ENCODE results near the gene PCGF3.

The PCGF3 gene

DNA sequence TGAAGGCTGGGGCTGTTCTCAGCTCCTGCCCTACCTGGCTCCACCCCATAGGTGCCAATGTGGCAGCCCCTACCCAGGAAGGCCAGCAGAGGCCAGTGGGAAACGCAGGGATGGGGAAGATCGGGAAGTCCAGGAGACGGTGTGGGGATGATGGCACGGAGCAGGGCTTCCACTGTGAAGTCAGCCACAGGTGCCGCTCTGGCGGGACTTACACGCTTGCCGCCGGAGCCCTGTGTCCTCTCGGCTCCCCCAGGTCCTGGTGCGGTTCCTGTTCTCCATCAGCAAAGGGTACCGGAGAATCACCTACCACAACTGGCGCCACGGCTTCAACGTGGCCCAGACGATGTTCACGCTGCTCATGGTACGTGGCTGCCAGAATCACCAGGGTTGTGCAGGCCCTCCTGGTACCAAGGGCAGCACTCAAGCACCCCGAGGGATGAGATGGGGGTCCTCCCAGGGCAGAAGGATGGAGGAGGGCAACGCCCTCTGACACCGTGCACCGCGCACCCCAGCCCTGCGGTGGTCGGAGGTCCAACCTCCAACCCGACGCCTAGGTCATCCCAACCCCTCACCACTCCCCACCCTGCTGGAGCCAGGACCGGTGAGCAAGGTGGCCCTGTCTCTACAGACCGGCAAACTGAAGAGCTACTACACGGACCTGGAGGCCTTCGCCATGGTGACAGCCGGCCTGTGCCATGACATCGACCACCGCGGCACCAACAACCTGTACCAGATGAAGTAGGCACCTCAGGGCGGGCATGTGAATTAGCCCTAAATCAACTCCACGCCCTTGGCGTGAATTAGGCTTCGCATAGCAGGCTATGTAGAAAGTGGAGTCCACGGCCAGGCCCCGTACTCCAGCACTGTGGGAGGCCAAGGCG lies 43.5 kb upstream of the PCGF3 start:
- no peaks in the 10 kb centered on the region for H3K9me3 ChIP-seq (ENCODE audit: control insufficient read depth, insufficient read depth, low read length)
- no peak overlapping the region for H3K4me3 ChIP-seq (ENCODE audit: low read length)
- WGBS (ENCODE audit: insufficient coverage, insufficient read length), result no CpG with 5 or more reads among the region's 42 CpGs
- no peaks in the 10 kb centered on the region; the same call in 1 of the 2 replicates for H3K27me3 ChIP-seq (ENCODE audit: control insufficient read depth, insufficient read depth, low read length)
- H3K4me1 ChIP-seq (ENCODE audit: control insufficient read depth, insufficient read depth, low read length), result no peaks in the 10 kb centered on the region; the same call in 1 of the 2 replicates
- no peak for DNase-seq (ENCODE audit: low read depth, low spot score)
- no peak overlapping the region for H3K27ac ChIP-seq (ENCODE audit: low read length)
- H3K36me3 ChIP-seq (ENCODE audit: control insufficient read depth, insufficient read depth, low read length), result no peaks in the 10 kb centered on the region

DNA sequence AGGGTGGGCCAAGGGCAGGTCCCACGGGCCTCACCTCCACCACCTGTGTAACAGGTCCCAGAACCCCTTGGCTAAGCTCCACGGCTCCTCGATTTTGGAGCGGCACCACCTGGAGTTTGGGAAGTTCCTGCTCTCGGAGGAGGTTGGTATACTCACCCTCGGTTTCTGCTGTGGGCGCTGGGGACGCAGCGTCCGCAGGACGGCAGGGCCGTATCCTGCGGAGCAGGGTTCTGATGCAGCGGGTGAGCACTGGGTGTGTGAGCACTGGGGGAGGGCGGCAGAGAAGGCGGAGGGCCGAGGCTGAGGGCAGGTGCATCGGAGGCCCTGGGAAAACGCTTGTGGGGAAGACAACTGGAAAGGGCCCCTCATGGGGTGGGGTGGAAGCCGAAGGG lies 42.6 kb upstream of the PCGF3 start:
- Histone ChIP-seq H3K4me3 (ENCODE audit: low read length) (peak overlapping the region; percentile 54; the same call in 1 of the 2 replicates), H3K27me3 (ENCODE audit: control insufficient read depth, insufficient read depth, low read length) (no peaks in the 10 kb centered on the region; the same call in 1 of the 2 replicates), H3K27ac (ENCODE audit: low read length) (no peak overlapping the region), H3K9me3 (ENCODE audit: control insufficient read depth, insufficient read depth, low read length) (no peaks in the 10 kb centered on the region), H3K36me3 (ENCODE audit: control insufficient read depth, insufficient read depth, low read length) (no peaks in the 10 kb centered on the region), H3K4me1 (ENCODE audit: control insufficient read depth, insufficient read depth, low read length) (no peaks in the 10 kb centered on the region; the same call in 1 of the 2 replicates)
- DNase-seq (ENCODE audit: low read depth, low spot score), result no peak
- WGBS (ENCODE audit: insufficient coverage, insufficient read length), result no CpG with 5 or more reads among the region's 20 CpGs

DNA sequence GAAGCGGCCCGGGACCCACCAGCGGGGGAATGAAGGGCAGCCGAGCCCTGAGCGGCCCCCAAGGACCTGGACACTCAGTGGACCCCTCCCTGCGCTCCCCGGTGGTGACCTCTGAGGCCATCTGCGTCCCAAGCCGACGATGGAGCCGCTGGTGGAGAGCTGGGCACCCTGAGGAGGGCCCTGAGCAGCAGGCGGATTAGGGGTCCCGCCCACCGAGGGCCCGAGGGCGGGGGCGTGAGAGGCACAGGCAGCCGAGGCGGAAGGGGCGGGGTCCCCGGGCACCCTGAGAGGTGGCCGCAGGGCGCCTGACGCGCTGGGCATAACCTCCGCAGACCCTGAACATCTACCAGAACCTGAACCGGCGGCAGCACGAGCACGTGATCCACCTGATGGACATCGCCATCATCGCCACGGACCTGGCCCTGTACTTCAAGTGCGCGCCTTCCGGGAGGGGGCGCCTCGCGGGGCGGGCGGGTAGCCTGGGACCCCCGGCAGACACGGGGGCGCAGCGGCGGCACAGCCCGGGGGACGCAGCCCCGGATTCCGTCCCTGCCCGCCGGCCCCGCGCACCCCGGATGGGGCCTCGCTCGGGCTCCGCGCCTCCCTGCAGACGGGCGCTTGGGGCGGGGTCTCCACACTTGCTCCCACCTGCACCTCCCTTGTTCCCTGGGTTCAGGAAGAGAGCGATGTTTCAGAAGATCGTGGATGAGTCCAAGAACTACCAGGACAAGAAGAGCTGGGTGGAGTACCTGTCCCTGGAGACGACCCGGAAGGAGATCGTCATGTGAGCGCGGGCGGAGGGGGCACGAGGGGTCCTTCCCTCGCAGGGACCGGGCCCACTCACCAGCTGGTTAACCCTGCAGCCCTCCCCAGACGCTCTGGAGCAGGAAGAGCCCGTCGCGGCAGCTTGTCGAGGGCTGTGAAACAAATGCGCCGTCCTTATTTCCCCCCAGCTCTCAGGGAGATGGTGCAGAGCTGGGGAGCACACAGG lies 41.9 kb upstream of the PCGF3 start:
- no peak for DNase-seq (ENCODE audit: low read depth, low spot score)
- Histone ChIP-seq H3K36me3 (ENCODE audit: control insufficient read depth, insufficient read depth, low read length) (no peaks in the 10 kb centered on the region), H3K4me3 (ENCODE audit: low read length) (peak overlapping the region; percentile 54; the same call in 1 of the 2 replicates), H3K27ac (ENCODE audit: low read length) (no peak overlapping the region), H3K27me3 (ENCODE audit: control insufficient read depth, insufficient read depth, low read length) (no peaks in the 10 kb centered on the region; the same call in 1 of the 2 replicates), H3K9me3 (ENCODE audit: control insufficient read depth, insufficient read depth, low read length) (no peaks in the 10 kb centered on the region), H3K4me1 (ENCODE audit: control insufficient read depth, insufficient read depth, low read length) (no peaks in the 10 kb centered on the region; the same call in 1 of the 2 replicates)
- WGBS (ENCODE audit: insufficient coverage, insufficient read length), result no CpG with 5 or more reads among the region's 80 CpGs

DNA sequence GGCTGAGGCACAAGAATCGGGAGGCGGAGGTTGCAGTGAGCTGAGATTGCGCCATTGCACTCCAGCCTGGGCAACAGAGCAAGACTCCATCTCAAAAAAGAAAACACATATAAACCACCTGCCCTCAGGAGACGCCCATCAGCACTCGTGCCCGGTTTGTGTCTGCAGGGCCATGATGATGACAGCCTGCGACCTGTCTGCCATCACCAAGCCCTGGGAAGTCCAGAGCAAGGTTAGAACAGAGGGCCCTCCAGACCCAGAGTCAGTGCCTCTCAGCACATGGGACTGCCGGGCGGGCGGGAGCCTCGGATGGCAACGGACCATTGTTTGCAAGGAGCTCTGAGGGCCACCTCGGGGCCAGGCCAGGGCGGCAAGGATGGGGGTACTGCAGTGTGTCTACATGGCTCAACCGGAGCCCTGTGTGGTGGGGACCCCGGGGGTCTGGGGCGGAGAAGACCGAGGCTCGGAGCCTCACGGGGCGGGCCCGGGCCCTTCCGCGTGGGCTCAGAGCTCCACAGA lies 40.9 kb upstream of the PCGF3 start:
- no peak for DNase-seq (ENCODE audit: low read depth, low spot score)
- Histone ChIP-seq H3K27ac (ENCODE audit: low read length) (no peak overlapping the region), H3K9me3 (ENCODE audit: control insufficient read depth, insufficient read depth, low read length) (no peaks in the 10 kb centered on the region), H3K4me1 (ENCODE audit: control insufficient read depth, insufficient read depth, low read length) (no peaks in the 10 kb centered on the region; the same call in 1 of the 2 replicates), H3K36me3 (ENCODE audit: control insufficient read depth, insufficient read depth, low read length) (no peaks in the 10 kb centered on the region), H3K27me3 (ENCODE audit: control insufficient read depth, insufficient read depth, low read length) (no peaks in the 10 kb centered on the region), H3K4me3 (ENCODE audit: low read length) (no peak overlapping the region)
- no CpG with 5 or more reads among the region's 24 CpGs for WGBS (ENCODE audit: insufficient coverage, insufficient read length)

DNA sequence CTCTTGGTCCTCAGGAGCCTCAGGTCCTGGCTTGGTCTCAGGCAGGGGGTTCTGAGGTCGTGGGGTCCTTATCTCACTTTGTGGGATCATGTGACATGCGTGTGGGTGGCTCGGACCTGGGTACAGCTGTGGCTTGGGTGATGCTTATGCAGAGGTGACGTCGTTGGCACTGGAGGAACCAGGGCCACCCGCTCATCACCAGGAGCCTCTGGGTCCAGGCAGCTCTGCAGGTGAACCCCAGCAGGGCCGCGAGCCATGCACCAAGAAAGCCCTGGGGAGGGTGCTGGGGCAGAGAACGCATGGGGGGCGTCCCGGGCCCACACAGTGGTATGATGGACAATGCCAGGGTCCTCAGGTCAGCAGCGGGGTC lies 40.3 kb upstream of the PCGF3 start:
- Histone ChIP-seq H3K36me3 (ENCODE audit: control insufficient read depth, insufficient read depth, low read length) (no peaks in the 10 kb centered on the region), H3K4me1 (ENCODE audit: control insufficient read depth, insufficient read depth, low read length) (no peaks in the 10 kb centered on the region; the same call in 1 of the 2 replicates), H3K9me3 (ENCODE audit: control insufficient read depth, insufficient read depth, low read length) (no peaks in the 10 kb centered on the region), H3K27me3 (ENCODE audit: control insufficient read depth, insufficient read depth, low read length) (no peaks in the 10 kb centered on the region), H3K27ac (ENCODE audit: low read length) (no peak overlapping the region), H3K4me3 (ENCODE audit: low read length) (no peak overlapping the region)
- DNase-seq (ENCODE audit: low read depth, low spot score), result no peak
- WGBS (ENCODE audit: insufficient coverage, insufficient read length), result no CpG with 5 or more reads among the region's 12 CpGs

DNA sequence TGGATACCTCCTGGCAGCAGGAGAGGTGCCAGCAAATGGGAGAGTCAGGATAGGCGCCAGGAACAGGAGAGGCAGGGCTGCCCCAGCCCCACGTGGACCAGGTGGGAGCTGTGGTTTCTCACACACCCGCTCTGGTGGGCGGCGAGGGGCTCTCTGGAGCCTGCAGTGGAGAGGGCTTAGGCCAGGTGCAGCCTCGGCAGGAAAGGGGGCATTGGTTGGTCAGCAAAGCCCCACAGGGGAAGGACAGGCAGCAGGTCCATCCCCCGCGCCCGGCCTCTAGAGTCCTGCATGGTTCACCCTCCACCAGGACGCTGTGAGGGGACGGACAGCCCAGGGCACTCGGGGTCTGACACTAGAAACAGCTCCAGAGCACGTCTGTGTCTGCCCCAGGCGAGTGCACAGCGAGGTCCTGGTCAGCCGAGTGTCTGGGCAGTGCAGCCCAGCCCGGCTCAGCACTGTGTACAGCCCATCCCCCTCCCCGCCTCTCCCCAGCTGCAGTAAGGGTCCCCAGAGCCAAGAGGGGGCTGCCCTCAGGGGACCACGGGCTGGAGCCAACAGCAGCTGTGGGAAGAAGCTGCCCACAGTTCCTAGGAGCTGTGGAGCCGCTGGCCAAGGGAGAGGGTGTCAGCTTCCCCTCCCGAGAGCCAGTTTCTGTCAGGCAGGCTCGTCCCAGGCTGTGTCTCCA lies 39.7 kb upstream of the PCGF3 start:
- Histone ChIP-seq H3K36me3 (ENCODE audit: control insufficient read depth, insufficient read depth, low read length) (no peaks in the 10 kb centered on the region), H3K9me3 (ENCODE audit: control insufficient read depth, insufficient read depth, low read length) (no peaks in the 10 kb centered on the region), H3K27ac (ENCODE audit: low read length) (no peak overlapping the region), H3K27me3 (ENCODE audit: control insufficient read depth, insufficient read depth, low read length) (no peaks in the 10 kb centered on the region), H3K4me3 (ENCODE audit: low read length) (no peak overlapping the region), H3K4me1 (ENCODE audit: control insufficient read depth, insufficient read depth, low read length) (no peaks in the 10 kb centered on the region; the same call in 1 of the 2 replicates)
- no peak for DNase-seq (ENCODE audit: low read depth, low spot score)
- no CpG with 5 or more reads among the region's 22 CpGs for WGBS (ENCODE audit: insufficient coverage, insufficient read length)

DNA sequence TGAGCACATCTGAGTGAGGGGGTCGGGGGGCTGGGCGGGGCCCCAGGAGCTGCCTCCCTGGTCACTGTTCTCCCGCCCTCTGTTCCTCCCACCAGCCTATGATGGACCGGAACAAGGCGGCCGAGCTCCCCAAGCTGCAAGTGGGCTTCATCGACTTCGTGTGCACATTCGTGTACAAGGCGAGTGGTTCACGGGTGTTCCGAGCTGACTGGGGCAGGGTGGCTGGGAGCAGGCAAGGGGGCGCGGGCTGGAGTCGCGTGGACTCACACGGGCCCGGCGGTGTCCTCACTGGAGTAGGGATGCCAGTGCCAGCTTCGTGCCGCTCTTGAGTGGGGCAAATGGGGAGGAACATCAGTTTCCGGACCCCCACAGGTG lies 39.2 kb upstream of the PCGF3 start:
- no peak overlapping the region for H3K27ac ChIP-seq (ENCODE audit: low read length)
- no peaks in the 10 kb centered on the region for H3K27me3 ChIP-seq (ENCODE audit: control insufficient read depth, insufficient read depth, low read length)
- no peaks in the 10 kb centered on the region for H3K36me3 ChIP-seq (ENCODE audit: control insufficient read depth, insufficient read depth, low read length)
- no peaks in the 10 kb centered on the region; the same call in 1 of the 2 replicates for H3K4me1 ChIP-seq (ENCODE audit: control insufficient read depth, insufficient read depth, low read length)
- no CpG with 5 or more reads among the region's 22 CpGs for WGBS (ENCODE audit: insufficient coverage, insufficient read length)
- DNase-seq (ENCODE audit: low read depth, low spot score), result no peak
- H3K4me3 ChIP-seq (ENCODE audit: low read length), result no peak overlapping the region
- H3K9me3 ChIP-seq (ENCODE audit: control insufficient read depth, insufficient read depth, low read length), result no peaks in the 10 kb centered on the region

DNA sequence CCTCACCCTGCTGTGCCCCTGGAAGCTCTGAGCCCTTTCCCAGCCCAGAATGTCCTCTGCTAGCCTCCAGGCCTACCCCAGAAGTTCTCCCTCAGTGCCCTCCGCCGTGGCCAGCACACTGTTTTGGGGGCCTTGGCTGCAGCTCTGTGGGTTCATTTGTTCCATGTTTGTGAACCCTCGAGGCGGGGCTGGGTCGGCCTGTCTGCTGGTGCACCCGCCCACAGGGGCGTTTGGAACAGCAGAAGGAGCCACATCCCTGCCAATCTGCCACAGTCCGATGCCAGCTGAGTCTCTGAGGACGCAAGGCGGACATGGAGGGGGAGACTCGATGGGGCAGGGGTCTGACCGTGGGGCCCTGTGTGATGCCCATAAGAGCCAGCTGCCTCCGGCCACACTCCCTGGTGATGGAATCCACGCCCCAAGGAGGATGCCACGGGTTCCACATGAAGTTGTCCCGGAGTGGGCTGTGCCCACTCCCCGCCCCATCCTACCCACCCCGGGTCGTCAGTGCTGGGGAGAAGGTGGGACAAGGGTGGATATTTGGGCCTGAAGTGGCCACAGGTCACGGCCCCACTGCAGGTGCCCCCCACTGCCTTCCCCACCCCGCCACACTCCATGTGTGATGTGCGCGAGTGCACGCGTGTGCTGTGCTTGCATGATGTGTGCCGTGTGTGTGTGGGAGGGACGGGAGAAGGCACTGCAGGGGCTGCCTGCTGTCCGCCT lies 38.6 kb upstream of the PCGF3 start:
- Histone ChIP-seq H3K36me3 (ENCODE audit: control insufficient read depth, insufficient read depth, low read length) (peaks cover 4% of the 10 kb centered on the region; the same call in 1 of the 2 replicates), H3K4me3 (ENCODE audit: low read length) (no peak overlapping the region), H3K9me3 (ENCODE audit: control insufficient read depth, insufficient read depth, low read length) (no peaks in the 10 kb centered on the region), H3K27ac (ENCODE audit: low read length) (no peak overlapping the region), H3K4me1 (ENCODE audit: control insufficient read depth, insufficient read depth, low read length) (no peaks in the 10 kb centered on the region; the same call in 1 of the 2 replicates), H3K27me3 (ENCODE audit: control insufficient read depth, insufficient read depth, low read length) (no peaks in the 10 kb centered on the region)
- WGBS (ENCODE audit: insufficient coverage, insufficient read length), result no CpG with 5 or more reads among the region's 28 CpGs
- DNase-seq (ENCODE audit: low read depth, low spot score), result no peak

DNA sequence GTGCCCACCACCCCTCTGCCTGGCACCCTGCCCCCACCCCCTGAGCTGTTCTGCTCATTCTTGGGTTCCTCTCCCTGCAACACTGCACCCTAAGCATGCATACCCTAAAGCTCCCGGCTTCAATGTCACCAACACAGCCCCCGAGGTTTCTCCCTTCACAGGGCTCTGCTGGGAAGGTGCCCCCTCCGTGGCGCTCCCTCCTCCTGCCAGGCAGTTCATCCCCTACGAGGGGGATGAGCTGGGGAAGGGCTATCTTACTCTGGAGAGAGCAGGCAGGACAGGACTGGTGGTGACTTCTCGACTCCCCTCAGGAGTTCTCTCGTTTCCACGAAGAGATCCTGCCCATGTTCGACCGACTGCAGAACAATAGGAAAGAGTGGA lies 38.1 kb upstream of the PCGF3 start:
- Histone ChIP-seq H3K27me3 (ENCODE audit: control insufficient read depth, insufficient read depth, low read length) (no peaks in the 10 kb centered on the region), H3K4me3 (ENCODE audit: low read length) (no peak overlapping the region), H3K27ac (ENCODE audit: low read length) (no peak overlapping the region), H3K4me1 (ENCODE audit: control insufficient read depth, insufficient read depth, low read length) (no peaks in the 10 kb centered on the region; the same call in 1 of the 2 replicates), H3K9me3 (ENCODE audit: control insufficient read depth, insufficient read depth, low read length) (no peaks in the 10 kb centered on the region), H3K36me3 (ENCODE audit: control insufficient read depth, insufficient read depth, low read length) (peaks cover 7% of the 10 kb centered on the region; the same call in 1 of the 2 replicates)
- no CpG with 5 or more reads among the region's 10 CpGs for WGBS (ENCODE audit: insufficient coverage, insufficient read length)
- DNase-seq (ENCODE audit: low read depth, low spot score), result no peak
